ENCODE measurements around the gene IMMP2L. TPM values are rescaled to one million over a fixed set of nuclear protein-coding genes. Genes with fewer than 3 reads are reported as not detected.

The IMMP2L gene
- total and polyA plus RNA-seq, 2 of the 13 experiments (the other 11 are each of a cell fraction or from before 2014, with no cell fraction given), result 7.8 to 16.9 TPM

GRCh38 chr7:110633313-110633712, 929.0 kb downstream of the IMMP2L start:
- Histone ChIP-seq H3K36me3 (replicated peaks in 1 of 2; ENCODE audit: control insufficient read depth in 1 of 2, insufficient read depth in 2 of 2, low read length in 2 of 2) (no peaks in the 10 kb centered on the region), H3K27ac (ENCODE audit: extremely low read length, insufficient read depth, low read length) (no peak overlapping the region), H3K79me2 (ENCODE audit: insufficient read depth, low read length) (no peaks in the 10 kb centered on the region), H3K4me1 (ENCODE audit: insufficient read depth, low read length) (no peaks in the 10 kb centered on the region), H4K20me1 (ENCODE audit: insufficient read depth, low read length) (no peaks in the 10 kb centered on the region), H3K9ac (ENCODE audit: insufficient read depth, low read depth, low read length) (no peak overlapping the region), H2AFZ (ENCODE audit: low read length) (no peak overlapping the region), H3K4me3 (replicated peaks in 1 of 3; ENCODE audit: insufficient read depth in 1 of 3, low read depth in 2 of 3, low read length in 3 of 3) (no peak overlapping the region), H3K4me2 (ENCODE audit: low read depth, low read length) (no peak overlapping the region), H3K9me3 (ENCODE audit: low read length) (no peaks in the 10 kb centered on the region), H3K27me3 (ENCODE audit: control insufficient read depth in 1 of 2, insufficient read depth in 2 of 2, low read length in 2 of 2) (no peaks in the 10 kb centered on the region; a peak in 1 of 5 replicates)
- in situ Hi-C loops (cut with HindIII; ENCODE audit: extremely low pct_ligation_motif_present, low pct_unique_long_range_greater_than_20kb), result no loop called here
- 13% methylated on average over 2 of the region's 2 CpGs for WGBS (ENCODE audit: low lambda C conversion rate)
- BruUV-seq (replicated peaks), result no TSS peak
- FAIRE-seq (no peak), DNase-seq (ENCODE audit: low spot score) (no peak), ATAC-seq (no peak)
- ChIA-PET CTCF (ENCODE audit: low intra/inter-chr PET ratio, low total read pairs) (no interaction called here), POLR2A (no interaction called here)
- intact Hi-C loops (cut with micrococcal nuclease; ENCODE audit: unreplicated experiment), result no loop called here
- TF ChIP-seq, protein P1, sequence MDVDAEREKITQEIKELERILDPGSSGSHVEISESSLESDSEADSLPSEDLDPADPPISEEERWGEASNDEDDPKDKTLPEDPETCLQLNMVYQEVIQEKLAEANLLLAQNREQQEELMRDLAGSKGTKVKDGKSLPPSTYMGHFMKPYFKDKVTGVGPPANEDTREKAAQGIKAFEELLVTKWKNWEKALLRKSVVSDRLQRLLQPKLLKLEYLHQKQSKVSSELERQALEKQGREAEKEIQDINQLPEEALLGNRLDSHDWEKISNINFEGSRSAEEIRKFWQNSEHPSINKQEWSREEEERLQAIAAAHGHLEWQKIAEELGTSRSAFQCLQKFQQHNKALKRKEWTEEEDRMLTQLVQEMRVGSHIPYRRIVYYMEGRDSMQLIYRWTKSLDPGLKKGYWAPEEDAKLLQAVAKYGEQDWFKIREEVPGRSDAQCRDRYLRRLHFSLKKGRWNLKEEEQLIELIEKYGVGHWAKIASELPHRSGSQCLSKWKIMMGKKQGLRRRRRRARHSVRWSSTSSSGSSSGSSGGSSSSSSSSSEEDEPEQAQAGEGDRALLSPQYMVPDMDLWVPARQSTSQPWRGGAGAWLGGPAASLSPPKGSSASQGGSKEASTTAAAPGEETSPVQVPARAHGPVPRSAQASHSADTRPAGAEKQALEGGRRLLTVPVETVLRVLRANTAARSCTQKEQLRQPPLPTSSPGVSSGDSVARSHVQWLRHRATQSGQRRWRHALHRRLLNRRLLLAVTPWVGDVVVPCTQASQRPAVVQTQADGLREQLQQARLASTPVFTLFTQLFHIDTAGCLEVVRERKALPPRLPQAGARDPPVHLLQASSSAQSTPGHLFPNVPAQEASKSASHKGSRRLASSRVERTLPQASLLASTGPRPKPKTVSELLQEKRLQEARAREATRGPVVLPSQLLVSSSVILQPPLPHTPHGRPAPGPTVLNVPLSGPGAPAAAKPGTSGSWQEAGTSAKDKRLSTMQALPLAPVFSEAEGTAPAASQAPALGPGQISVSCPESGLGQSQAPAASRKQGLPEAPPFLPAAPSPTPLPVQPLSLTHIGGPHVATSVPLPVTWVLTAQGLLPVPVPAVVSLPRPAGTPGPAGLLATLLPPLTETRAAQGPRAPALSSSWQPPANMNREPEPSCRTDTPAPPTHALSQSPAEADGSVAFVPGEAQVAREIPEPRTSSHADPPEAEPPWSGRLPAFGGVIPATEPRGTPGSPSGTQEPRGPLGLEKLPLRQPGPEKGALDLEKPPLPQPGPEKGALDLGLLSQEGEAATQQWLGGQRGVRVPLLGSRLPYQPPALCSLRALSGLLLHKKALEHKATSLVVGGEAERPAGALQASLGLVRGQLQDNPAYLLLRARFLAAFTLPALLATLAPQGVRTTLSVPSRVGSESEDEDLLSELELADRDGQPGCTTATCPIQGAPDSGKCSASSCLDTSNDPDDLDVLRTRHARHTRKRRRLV (CRISPR knock-in tag; IDR thresholded peaks at IDR 0.05), result no peak
- TF ChIP-seq, protein P2, sequence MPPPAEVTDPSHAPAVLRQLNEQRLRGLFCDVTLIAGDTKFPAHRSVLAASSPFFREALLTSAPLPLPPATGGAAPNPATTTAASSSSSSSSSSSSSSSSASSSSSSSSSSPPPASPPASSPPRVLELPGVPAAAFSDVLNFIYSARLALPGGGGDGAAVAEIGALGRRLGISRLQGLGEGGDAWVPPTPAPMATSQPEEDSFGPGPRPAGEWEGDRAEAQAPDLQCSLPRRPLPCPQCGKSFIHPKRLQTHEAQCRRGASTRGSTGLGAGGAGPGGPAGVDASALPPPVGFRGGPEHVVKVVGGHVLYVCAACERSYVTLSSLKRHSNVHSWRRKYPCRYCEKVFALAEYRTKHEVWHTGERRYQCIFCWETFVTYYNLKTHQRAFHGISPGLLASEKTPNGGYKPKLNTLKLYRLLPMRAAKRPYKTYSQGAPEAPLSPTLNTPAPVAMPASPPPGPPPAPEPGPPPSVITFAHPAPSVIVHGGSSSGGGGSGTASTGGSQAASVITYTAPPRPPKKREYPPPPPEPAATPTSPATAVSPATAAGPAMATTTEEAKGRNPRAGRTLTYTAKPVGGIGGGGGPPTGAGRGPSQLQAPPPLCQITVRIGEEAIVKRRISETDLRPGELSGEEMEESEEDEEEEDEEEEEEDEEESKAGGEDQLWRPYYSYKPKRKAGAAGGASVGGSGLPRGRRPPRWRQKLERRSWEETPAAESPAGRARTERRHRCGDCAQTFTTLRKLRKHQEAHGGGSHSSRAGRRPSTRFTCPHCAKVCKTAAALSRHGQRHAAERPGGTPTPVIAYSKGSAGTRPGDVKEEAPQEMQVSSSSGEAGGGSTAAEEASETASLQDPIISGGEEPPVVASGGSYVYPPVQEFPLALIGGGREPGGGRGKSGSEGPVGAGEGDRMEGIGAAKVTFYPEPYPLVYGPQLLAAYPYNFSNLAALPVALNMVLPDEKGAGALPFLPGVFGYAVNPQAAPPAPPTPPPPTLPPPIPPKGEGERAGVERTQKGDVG (CRISPR knock-in tag; IDR thresholded peaks at IDR 0.05; ENCODE audit: borderline replicate concordance), result no peak
- TF ChIP-seq SP4 (CRISPR knock-in tag; IDR thresholded peaks at IDR 0.05) (no peak), TMF1 (CRISPR knock-in tag; IDR thresholded peaks at IDR 0.05; ENCODE audit: low read depth) (no peak), ZNF354B (CRISPR knock-in tag; IDR thresholded peaks at IDR 0.05) (no peak), ZNF224 (CRISPR knock-in tag; IDR thresholded peaks at IDR 0.05) (no peak), DR1 (CRISPR knock-in tag; IDR thresholded peaks at IDR 0.05) (no peak), ZFY (CRISPR knock-in tag; IDR thresholded peaks at IDR 0.05) (no peak), NR3C1 (CRISPR knock-in tag; IDR thresholded peaks at IDR 0.05) (no peak), ZNF816 (CRISPR knock-in tag; IDR thresholded peaks at IDR 0.05; ENCODE audit: borderline replicate concordance) (no peak), ZNF766 (CRISPR knock-in tag; IDR thresholded peaks at IDR 0.05; ENCODE audit: borderline replicate concordance) (no peak), ZNF484 (CRISPR knock-in tag; IDR thresholded peaks at IDR 0.05; ENCODE audit: borderline replicate concordance, low read depth) (no peak), EEA1 (CRISPR knock-in tag; IDR thresholded peaks at IDR 0.05; ENCODE audit: borderline replicate concordance) (no peak), ZNF597 (CRISPR knock-in tag; IDR thresholded peaks at IDR 0.05) (no peak), HNRNPL (IDR thresholded peaks at IDR 0.05; ENCODE audit: low read depth, low read length) (no peak), ZC3H4 (CRISPR knock-in tag; IDR thresholded peaks at IDR 0.05; ENCODE audit: borderline replicate concordance) (no peak), NFIB (CRISPR knock-in tag; IDR thresholded peaks at IDR 0.05; ENCODE audit: borderline replicate concordance) (no peak), PPARG (CRISPR knock-in tag; conservative IDR thresholded peaks at IDR 0.05) (no peak)

Data from HepG2 (cell line).